HUES64 (cell line): ENCODE data around the gene RNF212.

Source experiments
- H3K27ac ChIP-seq: 2 replicates; pipeline ENCODE4 v1.7.0; 2013; ENCODE audit warnings: low read depth, low read length, inconsistent platforms
- H3K27me3 ChIP-seq: 2 replicates; pipeline ENCODE4 v1.6.1; 2013; ENCODE audit warnings: mild to moderate bottlenecking, low read length; ENCODE audit not compliant: insufficient read depth
- H3K36me3 ChIP-seq: 2 replicates; pipeline ENCODE4 v1.6.1; 2013; ENCODE audit warnings: mild to moderate bottlenecking, low read length; ENCODE audit not compliant: insufficient read depth
- H3K4me1 ChIP-seq: 2 replicates; pipeline ENCODE4 v1.6.1; 2013; ENCODE audit warnings: mild to moderate bottlenecking, low read length, moderate library complexity; ENCODE audit not compliant: insufficient read depth
- H3K4me3 ChIP-seq: 2 replicates; pipeline ENCODE4 v1.5.1; 2013; ENCODE audit warnings: mild to moderate bottlenecking, low read length, moderate library complexity
- H3K9ac ChIP-seq: 2 replicates; pipeline ENCODE4 v1.6.1; 2013; ENCODE audit warnings: mild to moderate bottlenecking, low read depth, low read length
- H3K9me3 ChIP-seq: 2 replicates; pipeline ENCODE4 v1.6.1; 2013; ENCODE audit warnings: low read depth, low read length; ENCODE audit not compliant: insufficient read depth
- WGBS: fragments of 150-250, 120-280 bp; methylation state at CpG from one replicate; pipeline ENCODE4 v1.1.7; 2013; ENCODE audit warnings: missing lambda C conversion rate; 5-methylcytosine and 5-hydroxymethylcytosine counted together

The RNF212 gene

DNA sequence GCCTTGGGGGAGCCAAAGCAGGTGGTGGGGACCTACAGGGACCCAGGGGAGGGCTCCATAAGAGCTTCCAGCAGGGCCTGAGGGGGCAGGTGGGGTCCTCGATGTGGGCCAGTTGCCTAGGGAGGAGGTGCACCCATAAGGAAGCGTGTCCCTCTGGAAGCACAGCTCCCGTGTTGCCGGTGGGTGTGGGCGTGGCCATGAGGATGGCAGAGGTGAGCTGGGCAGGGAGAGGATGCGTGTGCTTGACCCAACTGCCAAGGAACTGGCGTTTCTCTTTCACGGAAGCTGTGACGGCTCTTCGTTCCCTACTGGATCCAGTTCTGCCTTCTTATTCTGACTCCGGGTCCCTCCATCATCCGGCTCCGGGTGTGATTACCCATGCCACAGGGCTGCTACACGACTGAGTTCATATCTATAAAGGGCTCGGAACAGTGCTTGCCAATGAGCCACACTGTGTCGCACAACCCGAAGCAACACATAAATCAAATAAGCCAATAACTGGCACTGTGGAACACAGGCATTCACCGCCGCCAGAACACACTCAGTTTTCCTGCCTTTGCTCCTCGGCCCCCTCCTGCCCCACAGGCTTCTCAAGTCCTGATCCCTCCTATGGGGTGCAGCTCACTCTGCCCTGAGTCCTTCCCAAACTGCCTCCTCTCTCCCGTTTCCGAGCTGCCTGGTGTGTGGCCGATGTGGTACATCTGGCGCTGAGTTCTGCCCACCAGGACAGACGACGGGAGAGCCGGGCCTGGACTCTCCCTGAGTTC, 35.5 kb downstream of the RNF212 start:
- H3K36me3 ChIP-seq: no peaks in the 10 kb centered on the region
- H3K9ac ChIP-seq: no peak overlapping the region
- no peaks in the 10 kb centered on the region for H3K9me3 ChIP-seq
- no peak overlapping the region for H3K4me3 ChIP-seq
- no peak overlapping the region for H3K27ac ChIP-seq
- WGBS: 93% methylated on average over 27 of the region's 27 CpGs
- H3K27me3 ChIP-seq: peaks cover 5% of the 10 kb centered on the region
- no peaks in the 10 kb centered on the region for H3K4me1 ChIP-seq

DNA sequence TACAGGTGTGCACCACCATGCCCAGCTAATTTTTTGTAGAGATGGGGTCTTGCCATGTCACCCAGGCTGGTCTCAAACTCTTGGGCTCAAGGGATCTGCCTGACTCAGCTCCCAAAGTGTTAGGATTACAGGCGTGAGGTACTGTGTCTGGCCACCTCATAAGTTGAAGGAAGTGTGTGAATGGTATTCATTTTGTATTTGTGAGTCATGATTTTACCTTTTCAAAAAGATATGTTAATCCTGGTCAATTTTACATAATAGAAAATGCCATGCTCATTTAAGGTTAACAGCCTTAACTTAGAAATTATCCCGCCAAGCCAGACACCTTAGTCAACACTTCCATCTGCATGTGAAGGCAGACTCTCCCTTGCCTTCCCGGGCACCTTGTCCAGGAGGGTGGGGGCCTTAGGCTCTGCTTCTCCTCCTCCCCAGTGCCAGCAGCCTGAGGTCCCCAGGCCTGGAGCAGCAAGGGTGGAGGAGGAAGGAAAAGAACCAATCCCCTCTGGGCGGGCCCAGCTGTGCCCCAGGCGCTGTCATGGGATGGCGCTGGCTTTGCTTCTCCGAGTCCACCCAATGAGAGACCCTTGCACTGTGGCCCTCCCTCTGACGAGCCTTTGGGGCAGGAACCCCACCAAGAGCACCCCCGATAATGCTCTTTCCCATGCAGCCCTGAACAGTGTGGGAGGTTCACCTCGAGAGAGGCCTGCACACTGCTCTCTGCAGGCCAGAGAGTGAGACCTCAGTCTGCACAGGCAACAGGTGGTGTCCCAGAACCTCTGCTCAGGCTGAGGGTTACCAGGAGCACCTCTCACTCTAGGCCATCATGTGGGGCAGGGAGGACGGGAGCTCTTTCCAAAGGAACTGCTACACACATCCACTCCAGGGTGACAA, 37.3 kb downstream of the RNF212 start:
- H3K4me3 ChIP-seq: no peak overlapping the region
- no peaks in the 10 kb centered on the region for H3K4me1 ChIP-seq
- H3K9me3 ChIP-seq: peaks cover 5% of the 10 kb centered on the region; the same call in 1 of the 2 replicates
- no peak overlapping the region for H3K9ac ChIP-seq
- WGBS: 85% methylated on average over 11 of the region's 11 CpGs
- no peaks in the 10 kb centered on the region for H3K36me3 ChIP-seq
- H3K27me3 ChIP-seq: peaks cover 5% of the 10 kb centered on the region
- no peak overlapping the region for H3K27ac ChIP-seq

DNA sequence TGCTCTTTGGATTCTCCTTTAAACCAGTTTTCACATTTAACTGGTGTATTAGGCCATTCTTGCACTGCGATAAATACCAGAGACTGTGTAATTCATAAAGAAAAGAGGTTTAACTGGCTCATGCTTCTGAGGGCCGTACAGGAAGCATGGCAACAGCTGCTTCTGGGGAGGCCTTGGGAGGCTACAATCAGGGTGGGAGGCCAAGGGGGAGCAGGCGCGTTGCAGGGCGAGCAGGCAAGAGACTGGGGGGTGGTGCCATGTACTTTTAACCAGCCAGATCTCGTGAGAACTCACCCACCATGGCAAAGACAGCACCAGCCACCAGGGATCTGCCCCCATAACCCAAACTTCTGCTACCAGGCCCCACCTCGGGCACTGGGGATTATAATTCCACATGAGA, 38.1 kb downstream of the RNF212 start:
- H3K27me3 ChIP-seq: no peaks in the 10 kb centered on the region; the same call in none of the 2 replicates
- H3K4me1 ChIP-seq: no peaks in the 10 kb centered on the region
- no peak overlapping the region for H3K27ac ChIP-seq
- H3K9me3 ChIP-seq: peaks cover 5% of the 10 kb centered on the region; the same call in 1 of the 2 replicates
- H3K9ac ChIP-seq: no peak overlapping the region
- H3K36me3 ChIP-seq: no peaks in the 10 kb centered on the region
- WGBS: 87% methylated on average over 7 of the region's 7 CpGs
- H3K4me3 ChIP-seq: no peak overlapping the region

- 90% methylated on average over 9 of the region's 9 CpGs for WGBS
- H3K4me3 ChIP-seq: no peak overlapping the region
- no peak overlapping the region for H3K27ac ChIP-seq
- no peak overlapping the region for H3K9ac ChIP-seq
- H3K4me1 ChIP-seq: no peaks in the 10 kb centered on the region
- no peaks in the 10 kb centered on the region; the same call in 1 of the 2 replicates for H3K27me3 ChIP-seq
- H3K36me3 ChIP-seq: no peaks in the 10 kb centered on the region
- H3K9me3 ChIP-seq: peaks cover 5% of the 10 kb centered on the region; the same call in 1 of the 2 replicates
Measured at GRCh38 chr4:1074077-1074476, 39.3 kb downstream of the RNF212 start.

DNA sequence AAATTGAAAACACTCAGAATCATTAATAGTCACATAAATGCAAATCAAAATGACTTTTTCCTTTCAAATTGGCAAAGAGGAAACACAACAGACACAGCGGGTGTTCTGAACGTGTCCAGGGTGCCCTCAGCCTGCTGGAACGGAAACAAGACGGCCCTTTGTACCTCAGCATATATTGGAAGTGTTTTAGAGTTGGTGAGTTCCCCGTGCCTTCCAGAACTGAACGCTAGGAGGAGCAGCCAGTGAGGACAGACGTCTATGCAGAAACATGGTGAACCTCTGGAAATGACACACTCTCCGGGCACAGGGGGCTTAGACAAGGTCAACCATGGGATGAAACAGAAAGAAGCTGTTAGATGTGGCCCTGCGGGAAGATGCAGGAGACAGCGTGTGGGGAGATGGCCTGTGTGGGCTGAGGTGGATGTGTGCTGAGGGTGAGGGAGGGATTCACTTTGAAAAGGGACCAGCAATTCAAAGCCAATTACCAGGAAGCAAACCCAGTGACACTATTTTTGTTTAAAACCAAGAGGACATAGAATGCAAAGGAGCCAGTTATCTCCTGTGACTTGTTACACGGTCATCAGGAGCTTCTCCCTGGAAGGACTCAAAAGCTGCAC, 40.4 kb downstream of the RNF212 start:
- Histone ChIP-seq H3K27me3 (peaks cover 3% of the 10 kb centered on the region; the same call in 1 of the 2 replicates), H3K9me3 (peaks cover 5% of the 10 kb centered on the region; the same call in 1 of the 2 replicates), H3K27ac (no peak overlapping the region), H3K36me3 (no peaks in the 10 kb centered on the region), H3K4me1 (no peaks in the 10 kb centered on the region), H3K9ac (no peak overlapping the region), H3K4me3 (no peak overlapping the region)
- 44% methylated on average over 11 of the region's 11 CpGs for WGBS

GRCh38 chr4:1069394-1069793, 44.0 kb downstream of the RNF212 start:
- no peaks in the 10 kb centered on the region for H3K4me1 ChIP-seq
- 87% methylated on average over 7 of the region's 7 CpGs for WGBS

DNA sequence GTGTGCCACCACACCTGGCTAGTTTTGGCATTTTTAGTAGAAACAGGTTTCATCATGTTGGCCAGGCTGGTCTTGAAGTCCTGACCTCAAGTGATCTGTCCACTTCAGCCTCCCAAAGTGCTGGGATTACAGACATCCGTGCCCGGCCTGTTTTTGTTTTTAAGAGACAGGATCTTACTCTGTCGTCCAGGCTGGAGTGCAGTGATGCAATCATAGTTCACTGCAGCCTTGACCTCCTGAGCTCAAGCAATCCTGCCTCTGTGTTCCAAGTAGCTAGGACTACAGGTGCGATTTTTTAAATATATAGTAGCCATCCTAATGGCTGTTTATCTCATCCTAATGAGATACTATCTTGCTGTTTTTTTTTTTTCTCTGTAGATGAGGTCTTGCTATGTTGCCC, 47.6 kb downstream of the RNF212 start:
- H3K27me3 ChIP-seq: peaks cover 15% of the 10 kb centered on the region
- H3K36me3 ChIP-seq: no peaks in the 10 kb centered on the region
- no peaks in the 10 kb centered on the region for H3K9me3 ChIP-seq
- H3K4me3 ChIP-seq: no peak overlapping the region
- WGBS: 74% methylated on average over 3 of the region's 4 CpGs
- no peaks in the 10 kb centered on the region for H3K4me1 ChIP-seq
- no peak overlapping the region for H3K27ac ChIP-seq
- H3K9ac ChIP-seq: no peak overlapping the region

More at GRCh38 chr4:1069394-1069793, 44.0 kb downstream of the RNF212 start:
- H3K27ac ChIP-seq: no peak overlapping the region
- peaks cover 15% of the 10 kb centered on the region for H3K27me3 ChIP-seq
- no peak overlapping the region for H3K4me3 ChIP-seq
- H3K36me3 ChIP-seq: no peaks in the 10 kb centered on the region
- peaks cover 5% of the 10 kb centered on the region; the same call in 1 of the 2 replicates for H3K9me3 ChIP-seq
- no peak overlapping the region for H3K9ac ChIP-seq

DNA sequence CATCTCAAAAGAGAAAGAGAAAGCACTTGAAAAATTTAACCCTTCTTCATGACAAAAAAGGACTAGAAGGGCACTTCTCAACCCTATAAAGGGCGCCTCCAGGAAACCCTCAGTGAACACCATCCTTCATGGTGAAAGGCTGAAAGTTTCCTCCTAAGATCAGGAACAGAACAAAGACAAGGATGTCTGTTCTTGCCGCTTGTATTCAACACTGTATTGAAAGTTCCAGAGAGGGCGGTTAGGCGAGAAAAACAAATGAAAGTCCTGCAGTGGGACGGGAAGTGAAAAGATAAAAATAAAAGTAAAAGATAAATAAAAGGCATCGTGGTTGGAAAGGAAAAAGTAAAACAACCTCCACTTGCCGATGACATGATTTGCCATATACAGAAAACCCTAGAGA, 50.9 kb downstream of the RNF212 start:
- H3K9ac ChIP-seq: no peak overlapping the region
- H3K9me3 ChIP-seq: no peaks in the 10 kb centered on the region
- H3K27me3 ChIP-seq: peaks cover 12% of the 10 kb centered on the region
- no peak overlapping the region for H3K27ac ChIP-seq
- H3K36me3 ChIP-seq: no peaks in the 10 kb centered on the region
- H3K4me3 ChIP-seq: no peak overlapping the region
- WGBS: 85% methylated on average over 7 of the region's 7 CpGs
- no peaks in the 10 kb centered on the region for H3K4me1 ChIP-seq

GRCh38 chr4:1061760-1062159, 51.6 kb downstream of the RNF212 start:
- Histone ChIP-seq H3K27me3 (peaks cover 8% of the 10 kb centered on the region), H3K9ac (no peak overlapping the region), H3K36me3 (no peaks in the 10 kb centered on the region), H3K9me3 (no peaks in the 10 kb centered on the region), H3K27ac (no peak overlapping the region), H3K4me1 (no peaks in the 10 kb centered on the region), H3K4me3 (no peak overlapping the region)
- 95% methylated on average over 6 of the region's 6 CpGs for WGBS

GRCh38 chr4:1061056-1061700, 52.2 kb downstream of the RNF212 start:
- Histone ChIP-seq H3K27ac (no peak overlapping the region), H3K9me3 (no peaks in the 10 kb centered on the region), H3K4me3 (no peak overlapping the region), H3K36me3 (no peaks in the 10 kb centered on the region), H3K27me3 (peaks cover 11% of the 10 kb centered on the region), H3K9ac (no peak overlapping the region), H3K4me1 (no peaks in the 10 kb centered on the region)
- whole genome bisulfite sequencing: 89% methylated on average over 14 of the region's 14 CpGs
